CD4-positive, alpha-beta T cell treated with Interleukin-17A for 4 hours (primary cell): ENCODE data around the gene CPT1C.
"Not testable (repeated sequence)": the region's sequence is repeated elsewhere in the genome, so short reads cannot be mapped to it uniquely, and the experiment has no call there.

Experiments used
- DNase-seq: peaks from one replicate; pipeline ENCODE4 v3.0.0-alpha.2; 2020; ENCODE audit warnings: mixed read lengths

Gene CPT1C

DNA sequence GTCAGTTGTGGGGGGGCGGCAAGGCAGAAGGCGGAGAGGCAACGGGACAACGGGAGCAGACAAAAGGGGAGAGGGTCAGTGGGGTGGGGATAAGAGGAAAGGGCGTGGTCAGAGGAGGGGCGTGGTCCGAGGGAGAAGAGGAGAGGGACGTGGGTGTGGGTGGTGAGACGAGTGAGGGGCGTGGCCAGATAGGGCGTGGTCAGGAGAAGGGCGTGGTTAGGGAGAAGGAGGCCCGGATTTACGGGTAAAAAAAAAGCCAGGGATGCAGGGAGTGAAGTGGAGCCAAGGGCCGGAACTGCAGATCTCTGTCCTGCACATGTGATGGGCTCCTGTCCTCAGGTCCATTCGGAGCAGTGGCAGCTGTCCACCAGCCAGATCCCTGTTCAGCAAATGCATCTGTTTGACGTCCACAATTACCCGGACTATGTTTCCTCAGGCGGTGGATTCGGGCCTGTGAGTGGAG, 21.5 kb downstream of the CPT1C start:
- no peak for DNase-seq

DNA sequence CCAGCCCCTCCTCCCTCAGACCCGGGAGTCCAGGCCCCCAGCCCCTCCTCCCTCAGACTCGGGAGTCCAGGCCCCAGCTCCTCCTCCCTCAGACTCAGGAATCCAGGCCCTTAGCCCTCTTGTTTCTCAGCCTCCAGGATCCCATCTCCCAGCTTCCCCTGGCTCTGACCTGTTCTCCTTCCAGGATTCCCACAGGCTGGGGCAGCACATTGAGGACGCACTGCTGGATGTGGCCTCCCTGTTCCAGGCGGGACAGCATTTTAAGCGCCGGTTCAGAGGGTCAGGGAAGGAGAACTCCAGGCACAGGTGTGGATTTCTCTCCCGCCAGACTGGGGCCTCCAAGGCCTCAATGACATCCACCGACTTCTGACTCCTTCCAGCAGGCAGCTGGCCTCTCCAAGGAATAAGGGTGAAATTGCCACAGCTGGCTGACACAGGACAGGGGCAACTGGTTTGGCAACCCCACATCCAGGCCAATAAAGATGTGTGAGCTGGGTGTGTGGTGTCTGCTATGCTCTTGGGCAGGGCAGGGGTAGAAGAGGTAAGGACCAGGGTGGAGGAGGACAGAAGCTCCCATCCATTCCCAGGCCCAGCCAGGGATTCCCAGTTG, 22.4 kb downstream of the CPT1C start:
- DNase-seq: no peak

DNA sequence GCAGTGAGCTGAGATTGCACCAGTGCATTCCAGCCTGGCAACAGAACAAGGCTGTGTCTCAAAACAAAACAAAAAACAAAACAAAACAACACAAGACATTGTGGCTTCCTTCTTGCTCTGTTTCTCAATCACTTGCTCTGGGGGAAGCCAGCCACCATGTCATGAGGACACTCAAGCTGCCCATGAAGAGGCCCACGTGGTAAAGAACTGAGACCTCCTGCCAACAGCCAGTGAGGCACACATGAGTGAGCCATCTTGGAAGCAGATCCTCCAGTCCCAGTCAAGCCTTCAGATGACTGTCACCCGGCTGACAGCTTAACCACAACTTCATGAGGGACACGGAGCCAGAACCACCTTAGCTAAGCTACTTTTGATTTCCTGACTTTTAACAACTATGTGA, 25.2 kb downstream of the CPT1C start:
- DNase-seq: no peak

DNA sequence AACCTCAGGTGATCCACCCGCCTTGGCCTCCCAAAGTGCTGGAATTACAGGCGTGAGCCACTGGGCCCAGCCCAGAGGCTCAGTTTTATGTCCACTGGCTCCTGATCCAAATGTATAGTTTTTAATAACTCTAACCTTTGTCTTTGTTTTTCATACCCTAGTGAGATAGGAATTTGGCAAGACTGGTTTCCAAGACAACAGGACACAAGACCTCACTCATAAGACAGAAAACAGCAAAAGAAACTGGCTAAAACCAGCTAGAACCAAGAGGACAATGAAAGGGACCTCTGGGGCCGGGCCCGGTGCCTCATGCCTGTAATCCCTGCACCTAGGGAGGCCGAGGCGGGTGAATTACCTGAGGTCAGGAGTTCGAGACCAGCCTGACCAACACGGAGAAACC, 27.6 kb downstream of the CPT1C start:
- no peak for DNase-seq

DNA sequence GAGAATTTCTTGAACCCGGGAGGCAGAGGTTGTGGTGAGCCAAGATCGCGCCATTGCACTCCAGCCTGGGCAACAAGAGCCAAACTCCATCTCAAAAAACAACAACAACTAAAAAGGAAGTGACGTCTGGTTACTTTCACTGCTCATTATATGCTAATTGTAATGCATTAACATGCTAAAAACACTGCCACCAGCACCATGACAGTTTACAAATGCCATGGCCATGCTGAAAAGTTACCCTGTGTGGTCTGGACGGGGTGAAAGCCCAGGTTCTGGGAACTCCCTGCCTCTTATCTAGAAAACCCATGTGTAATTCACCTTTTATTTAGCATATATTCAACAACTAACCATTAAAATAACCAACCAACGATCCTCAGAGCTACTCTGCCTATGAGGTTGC, 28.1 kb downstream of the CPT1C start:
- no peak for DNase-seq

DNA sequence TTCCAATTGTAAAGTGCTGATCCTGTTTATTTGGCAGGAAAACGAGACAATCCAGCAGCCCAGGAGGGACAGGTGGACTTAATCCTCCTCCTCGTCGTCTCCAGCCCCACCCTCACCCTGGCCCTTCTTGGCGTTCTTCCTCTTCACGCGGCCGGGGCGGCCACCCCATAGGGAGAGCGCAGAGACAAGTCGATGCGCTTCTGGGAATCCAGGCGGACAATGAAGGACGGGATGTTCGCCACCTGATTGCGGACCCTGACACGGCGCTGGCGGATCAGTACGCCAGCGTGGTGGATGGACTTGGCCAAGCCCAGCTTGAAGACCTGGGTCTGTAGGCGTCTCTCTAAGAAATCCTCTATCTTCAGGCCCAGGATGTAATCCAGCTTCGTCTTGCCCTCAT, 28.5 kb downstream of the CPT1C start:
- not testable (repeated sequence) for DNase-seq

DNA sequence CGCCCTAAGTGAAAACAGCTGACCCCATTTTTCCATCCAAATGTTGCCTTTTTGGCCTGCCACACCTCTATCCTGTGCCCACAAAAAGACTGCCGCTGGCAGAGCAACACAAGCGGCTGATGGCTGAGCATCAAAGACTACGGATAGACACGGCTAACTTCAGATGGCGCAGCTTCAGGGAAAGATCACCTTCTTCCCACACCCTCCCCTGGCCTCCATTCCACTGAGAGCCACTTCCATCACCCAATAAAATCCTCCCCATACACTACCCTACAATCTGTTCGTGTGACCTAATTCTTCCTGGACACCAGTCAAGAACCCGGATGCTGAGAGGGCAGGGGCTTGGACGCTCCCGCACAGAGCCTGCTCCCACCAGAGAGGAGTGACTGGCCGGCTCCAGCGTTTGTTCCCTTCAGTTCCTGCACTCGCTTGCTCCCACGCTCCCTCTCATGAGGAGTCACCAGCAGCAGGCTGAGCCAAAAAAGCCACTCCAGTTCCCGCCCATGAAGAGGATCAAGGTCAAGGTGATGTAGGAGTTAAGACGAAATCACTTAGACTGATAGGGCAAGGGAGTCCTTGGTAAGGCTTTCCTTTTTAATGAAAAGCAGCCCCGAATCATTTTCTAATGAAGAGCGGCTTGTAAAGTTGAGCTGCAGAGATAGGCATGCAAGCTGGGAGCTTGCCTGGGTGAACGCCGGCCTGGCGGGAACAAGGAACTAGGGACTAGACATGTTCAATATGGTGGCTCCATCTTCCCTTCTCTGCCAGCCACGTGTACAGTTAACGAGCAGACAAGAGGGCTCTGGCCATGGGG, 36.5 kb downstream of the CPT1C start:
- no peak for DNase-seq

DNA sequence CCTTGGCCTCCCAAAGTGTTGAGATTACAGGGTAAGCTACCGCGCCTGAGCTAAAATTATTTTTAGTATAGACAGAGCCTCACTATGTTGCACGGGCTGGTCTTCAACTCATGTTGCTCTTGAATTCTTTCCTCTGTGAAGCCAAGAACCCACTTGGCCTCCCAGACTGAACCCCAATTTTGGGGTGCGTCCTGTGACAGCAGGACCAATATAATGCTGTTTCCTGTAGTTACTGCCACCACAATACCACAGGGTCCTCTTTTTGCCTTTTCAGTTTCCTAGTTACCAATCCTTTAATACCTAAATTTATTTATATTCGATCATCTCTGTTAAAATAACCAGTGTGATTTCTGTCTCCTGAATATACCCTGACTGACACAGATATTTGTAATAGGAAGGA, 39.2 kb downstream of the CPT1C start:
- DNase-seq: no peak

DNA sequence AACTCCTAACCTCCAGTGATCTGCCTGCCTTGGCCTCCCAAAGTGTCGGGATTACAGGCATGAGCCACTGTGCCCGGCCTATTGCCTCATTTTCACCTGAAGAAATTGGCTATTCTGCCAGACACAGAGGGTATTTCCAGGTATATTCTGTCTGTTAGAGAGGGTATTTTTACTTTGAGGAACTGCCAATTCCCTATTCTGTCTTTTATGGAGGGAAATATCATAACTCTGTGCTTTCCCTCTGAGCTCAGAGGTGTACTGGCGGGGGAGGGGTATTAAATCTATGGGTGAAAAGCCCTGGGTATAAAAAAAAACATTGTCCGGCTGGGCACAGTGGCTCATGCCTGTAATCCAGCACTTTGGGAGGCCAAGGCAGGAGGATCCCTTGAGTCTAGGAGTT, 47.4 kb downstream of the CPT1C start:
- DNase-seq: no peak

DNA sequence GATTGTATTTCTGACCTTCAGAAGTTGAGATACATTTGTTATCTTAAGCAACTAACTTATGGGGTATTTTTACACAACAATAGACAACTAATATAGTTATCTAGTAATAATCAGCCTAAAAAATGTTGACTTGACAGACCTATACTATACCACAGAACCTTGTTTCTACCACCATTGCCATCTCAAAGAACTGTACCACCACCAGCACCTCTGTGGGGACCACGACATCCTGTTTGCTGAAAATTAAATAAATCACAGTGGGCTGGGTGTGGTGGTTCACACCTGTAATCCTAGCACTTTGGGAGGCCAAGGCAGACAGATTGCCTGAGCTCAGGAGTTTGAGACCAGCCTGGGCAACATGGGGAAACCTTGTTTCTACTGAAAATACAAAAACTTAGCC, 48.2 kb downstream of the CPT1C start:
- no peak for DNase-seq

DNA sequence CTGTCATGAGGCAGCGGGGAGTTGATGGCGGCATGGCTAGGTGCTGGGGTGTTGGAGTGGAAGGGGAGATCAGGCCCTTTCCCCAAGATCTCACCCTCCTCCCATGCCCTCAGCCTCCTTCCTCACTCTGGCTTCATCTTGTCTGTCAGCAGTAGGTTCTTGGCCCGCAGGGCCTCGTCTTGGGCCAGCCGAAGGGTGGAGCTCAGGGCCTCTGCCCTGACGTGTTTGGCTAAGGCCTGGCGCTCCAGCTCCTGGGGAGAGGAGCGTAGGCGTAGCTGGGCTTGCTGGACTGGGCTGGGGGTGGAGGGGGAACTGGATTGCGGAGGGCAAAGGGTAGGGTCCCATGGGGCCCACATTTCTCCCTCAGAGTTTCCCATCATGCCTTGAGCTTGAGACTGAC, 49.0 kb downstream of the CPT1C start:
- DNase-seq: no peak

DNA sequence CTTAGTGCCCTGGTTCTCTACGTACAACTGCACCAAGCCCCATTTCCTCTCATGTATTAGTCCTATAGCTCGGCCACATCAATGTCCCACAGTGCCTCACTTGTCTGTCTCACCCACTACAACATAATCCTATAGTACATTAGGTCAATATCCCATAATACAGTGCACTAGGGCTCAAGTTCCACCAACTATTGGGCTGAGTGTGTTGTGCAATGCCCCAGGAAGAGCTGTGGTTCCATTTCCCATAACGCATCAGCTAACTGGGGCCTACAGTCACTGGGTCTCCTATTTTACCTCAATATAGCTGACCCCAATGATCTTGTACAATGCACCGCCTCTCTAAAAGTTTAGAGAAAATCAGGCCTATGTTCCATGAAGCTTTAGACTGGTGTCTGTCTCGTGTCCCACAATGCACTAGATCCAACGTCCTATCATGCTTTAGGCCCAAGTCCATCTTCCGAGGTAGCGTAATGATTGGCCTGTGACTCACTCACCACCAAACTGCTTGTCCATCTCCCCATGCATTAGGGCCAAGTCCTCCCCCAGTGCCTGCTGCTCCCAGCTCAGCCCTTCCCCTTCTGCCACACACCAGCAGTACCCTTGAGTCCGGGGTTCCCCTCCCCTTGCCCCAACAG, 50.4 kb downstream of the CPT1C start:
- DNase-seq: no peak

DNA sequence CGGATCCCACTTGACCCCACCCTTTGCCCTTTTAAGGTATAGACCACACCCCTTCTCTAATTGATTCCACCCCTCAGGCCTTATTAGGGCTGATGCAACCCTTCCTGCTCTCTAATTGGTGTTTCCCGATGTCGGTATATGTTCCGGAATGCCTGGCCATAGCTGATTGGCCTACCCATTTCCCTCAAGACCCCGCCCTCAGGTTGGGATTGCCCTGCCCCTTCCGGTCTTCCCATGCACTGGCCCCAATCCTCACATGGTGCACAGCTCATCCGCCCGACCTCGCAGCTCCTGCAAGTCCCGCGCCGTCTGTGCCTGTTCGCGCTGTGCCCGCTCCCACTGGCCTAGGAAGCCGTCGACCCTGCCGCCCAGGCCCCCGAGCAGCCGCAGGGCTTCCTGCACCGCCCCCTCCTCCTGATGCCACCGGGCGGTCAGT, 54.0 kb downstream of the CPT1C start:
- no peak for DNase-seq

DNA sequence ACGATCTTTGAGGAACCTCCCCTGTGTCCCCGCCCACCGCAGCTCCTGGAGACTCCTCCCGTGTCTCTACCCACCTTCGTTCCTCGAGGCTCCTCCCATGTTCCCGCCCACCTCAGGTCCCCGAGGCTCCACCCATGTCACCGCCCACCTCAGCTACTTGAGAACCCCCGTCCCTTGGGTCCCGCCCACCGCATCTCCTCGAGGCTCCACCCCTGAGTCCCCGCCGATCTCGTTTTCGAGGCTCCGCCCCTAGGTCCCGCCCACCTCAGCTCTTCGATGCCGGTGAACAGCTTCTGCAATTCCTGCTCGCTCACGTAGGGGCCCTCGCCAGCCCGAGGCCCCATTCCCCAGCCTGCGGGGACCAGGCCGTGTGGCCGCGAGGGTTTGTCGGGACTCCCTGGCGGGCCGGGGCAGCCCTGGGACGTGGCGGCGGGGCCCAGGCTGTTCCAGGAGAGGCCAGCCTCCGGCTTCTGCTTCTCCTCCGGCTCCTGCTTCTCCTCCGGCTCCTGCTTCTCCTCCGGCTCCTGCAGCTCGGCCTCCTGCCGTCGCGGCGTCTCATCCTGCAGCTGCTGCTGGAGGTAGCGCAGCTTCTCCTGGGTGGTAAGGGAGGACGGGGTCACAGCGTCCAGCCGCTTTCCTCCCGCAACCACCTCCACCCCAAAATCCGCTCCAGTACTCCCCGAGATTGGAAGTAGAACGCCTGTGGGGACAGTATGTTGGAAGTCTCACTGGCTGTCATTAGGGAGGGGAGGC, 55.5 kb downstream of the CPT1C start:
- DNase-seq: peak; percentile 54

DNA sequence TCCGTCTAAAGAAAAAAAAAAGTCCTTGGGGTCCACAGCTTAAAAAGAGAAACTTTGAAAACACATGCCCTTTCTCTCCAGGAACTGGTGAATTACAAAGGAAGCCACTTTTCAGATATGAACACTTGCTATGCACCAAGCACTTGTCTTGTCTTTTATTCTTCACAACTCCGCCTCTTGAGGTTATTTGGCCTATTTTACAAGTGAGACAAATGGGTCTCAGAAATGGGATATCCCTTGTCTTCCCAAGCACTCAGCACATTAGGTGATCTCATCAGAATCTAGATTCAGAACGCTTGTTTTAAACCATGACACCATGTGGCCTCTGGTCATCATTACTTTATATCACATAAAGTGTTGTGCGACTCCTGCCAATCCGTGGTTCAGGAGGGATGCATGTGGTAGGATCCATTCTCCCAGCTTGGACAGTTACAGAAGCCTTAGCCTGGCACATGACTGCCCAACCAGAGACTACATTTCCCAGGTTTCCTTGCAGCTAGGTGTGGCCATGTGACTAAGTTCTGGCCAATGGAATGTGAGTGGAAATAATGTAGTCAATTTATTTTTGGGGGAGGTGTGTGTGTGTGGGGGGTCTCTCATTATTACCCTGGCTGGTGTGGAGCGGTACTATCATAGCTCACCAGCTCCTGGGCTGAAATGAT, 58.3 kb downstream of the CPT1C start:
- DNase-seq: no peak

DNA sequence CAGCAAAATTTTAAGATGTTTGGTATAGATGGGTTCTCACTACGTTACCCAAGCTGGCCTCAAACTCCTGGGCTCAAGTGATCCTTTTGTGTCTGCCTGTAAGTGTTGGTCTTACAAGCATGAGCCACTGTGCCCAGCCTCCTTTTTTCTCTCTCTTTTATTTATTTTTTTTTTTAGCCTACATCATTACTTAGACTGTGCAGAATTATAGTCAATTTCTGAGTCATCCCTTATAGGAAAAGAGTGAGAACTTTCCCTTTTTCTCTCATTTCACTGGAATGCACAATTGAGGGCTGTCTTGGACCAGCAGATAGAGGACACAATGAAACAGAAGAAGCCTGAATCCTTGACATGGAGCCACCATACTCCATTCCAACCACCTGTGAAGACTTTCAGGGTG, 58.9 kb downstream of the CPT1C start:
- no peak for DNase-seq

DNA sequence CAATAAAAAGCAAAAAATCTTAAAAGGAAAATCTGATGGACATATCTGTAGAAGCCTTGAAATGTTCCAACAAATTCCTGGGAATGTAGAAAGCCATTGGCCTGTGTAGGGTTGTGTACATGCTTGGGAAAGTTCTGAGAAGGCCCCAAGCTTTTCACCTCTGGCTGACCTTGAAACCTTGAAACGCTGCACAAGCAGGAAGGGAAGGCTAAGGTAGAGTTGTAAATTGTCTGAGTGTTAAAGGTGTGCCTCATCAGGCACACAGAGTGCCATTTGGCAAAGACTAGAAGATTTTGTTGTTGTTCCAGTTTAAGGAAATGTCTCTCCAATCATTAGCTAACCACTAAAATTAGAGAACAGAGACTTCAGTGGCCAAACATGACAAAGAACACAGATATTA, 61.8 kb downstream of the CPT1C start:
- no peak for DNase-seq

DNA sequence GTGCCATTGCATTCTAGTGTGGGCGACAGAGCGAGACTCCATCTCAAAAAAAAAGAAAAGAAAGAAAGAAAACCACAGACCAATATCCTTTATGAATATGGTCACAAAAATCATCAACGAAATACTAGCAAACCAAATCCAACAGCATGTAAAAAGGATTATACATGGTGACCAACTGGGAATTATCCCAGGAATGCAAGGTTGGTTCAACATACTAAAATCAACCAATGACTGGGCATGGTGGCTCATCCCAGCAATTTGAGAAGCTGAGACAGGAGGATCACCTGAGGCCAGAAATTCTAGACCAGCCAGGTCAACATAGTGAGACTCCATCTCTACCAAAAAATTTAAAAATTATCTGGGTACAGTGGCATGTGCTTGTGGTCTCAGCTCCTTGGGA, 65.0 kb downstream of the CPT1C start:
- no peak for DNase-seq

DNA sequence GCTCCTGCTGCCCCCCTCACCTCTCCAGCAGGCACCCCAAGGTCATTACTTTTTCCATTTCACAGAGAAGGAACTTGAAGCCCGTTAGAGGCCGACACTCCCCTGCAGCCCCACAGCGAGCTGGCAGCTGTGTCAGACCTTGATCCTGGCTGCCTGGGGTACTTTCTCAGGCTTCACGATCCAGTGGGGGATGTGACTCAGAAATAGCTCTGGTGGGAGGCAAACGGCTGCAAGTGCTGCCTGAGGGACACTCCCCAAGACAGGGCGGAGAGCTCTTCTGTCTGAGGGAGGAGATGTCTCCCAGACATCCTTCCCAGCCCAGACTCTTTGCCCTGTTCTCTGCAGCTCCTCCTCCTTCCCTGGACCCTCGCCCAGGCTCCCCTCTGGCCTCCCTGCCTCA, 67.4 kb downstream of the CPT1C start:
- DNase-seq: no peak

DNA sequence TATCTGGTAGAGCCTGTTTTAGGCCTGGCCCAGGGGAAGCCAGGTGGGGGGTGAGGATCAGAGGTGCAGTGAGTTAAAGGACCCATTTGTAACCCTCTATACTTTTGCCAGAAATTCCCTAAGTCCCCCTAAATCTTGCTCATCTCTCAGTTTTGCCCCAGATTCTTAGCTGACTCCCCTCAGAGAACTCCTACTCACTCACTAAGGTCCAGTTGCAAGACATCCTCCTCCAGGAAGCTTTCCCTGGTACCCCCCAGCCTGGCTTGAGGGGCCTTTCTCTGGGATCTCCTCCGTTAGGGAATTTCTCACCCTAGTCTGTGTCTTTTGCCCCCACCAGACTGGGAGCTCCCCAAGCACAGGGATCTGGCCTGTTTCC, 70.3 kb downstream of the CPT1C start:
- DNase-seq: no peak

DNA sequence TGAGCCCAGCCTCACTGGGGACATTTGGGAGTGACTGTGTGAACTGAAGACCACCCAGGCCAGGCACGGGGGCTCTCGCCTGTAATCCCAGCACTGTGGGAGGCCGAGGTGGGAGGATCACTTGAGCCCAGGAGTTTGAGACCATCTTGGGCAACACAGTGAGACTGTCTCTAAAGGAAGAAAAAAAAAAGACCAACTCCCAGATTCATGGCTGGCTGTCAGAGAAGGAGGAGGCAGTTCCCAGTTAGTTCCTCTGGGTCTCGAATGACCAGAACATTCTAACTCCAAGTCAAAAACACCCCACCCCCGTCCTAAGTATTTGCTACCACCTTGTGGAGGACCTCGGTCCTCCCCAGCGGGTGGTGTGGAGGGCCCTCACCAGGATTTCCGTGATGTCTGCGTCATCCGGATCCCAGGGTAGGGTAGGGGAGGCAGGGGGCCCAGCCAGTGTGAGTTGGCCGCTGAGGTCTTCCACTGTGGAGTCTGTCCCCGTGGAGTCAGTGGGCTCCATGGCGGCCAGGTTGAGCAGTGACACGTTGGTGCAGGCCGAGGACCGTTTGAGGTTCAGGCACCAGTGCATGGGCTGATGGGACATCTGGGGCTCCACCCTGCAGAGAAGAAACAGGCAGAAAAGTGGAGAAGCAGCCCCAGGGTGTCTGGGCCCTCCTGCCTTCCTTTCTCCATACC, 70.9 kb downstream of the CPT1C start:
- peak; percentile 48 for DNase-seq

DNA sequence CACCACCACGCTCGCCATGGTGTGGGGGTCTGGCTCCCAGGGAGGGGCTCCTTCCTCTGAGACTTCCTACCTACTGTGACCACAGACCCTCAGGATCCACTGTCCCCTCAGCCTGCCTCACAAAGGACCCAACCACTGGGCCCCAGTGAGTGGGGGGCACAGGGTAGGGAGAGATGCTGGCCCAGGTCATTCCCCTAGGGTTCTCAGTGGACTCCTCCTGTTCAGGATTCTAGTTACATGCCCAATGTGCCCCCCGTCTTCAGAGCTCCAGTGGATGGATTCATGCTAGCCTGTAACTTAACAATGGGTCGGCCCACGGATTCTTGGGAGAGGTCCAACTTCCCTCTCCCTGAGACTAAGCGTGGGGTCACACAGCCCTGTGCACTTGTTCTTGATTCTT, 72.3 kb downstream of the CPT1C start, which contains the start of gene TSKS:
Gene TSKS, minus strand, starts transcription at position 77 of the 400 bp plus-strand sequence. Its CDS starts 59 bp downstream, at position 18.
- DNase-seq: no peak
